ENCODE data around the gene PRKCB.
"Not testable (repeated sequence)": the region's sequence is repeated elsewhere in the genome, so short reads cannot be mapped to it uniquely, and the experiment has no call there.

Gene PRKCB

GRCh38 chr16:24073321-24073720, 237.5 kb downstream of the PRKCB start:
- in situ Hi-C loops (cut with MboI; ENCODE audit: low sequenced_read_pairs): no loop called here

- in situ Hi-C loops (cut with MboI; ENCODE audit: low sequenced_read_pairs): no loop called here
Measured at GRCh38 chr16:24074574-24074973, 238.8 kb downstream of the PRKCB start.

- in situ Hi-C loops (cut with MboI; ENCODE audit: low sequenced_read_pairs): no loop called here
Measured at GRCh38 chr16:24075302-24075701, 239.5 kb downstream of the PRKCB start.

GRCh38 chr16:24075931-24076716, 240.3 kb downstream of the PRKCB start:
- in situ Hi-C loops (cut with MboI; ENCODE audit: low sequenced_read_pairs): no loop called here

DNA sequence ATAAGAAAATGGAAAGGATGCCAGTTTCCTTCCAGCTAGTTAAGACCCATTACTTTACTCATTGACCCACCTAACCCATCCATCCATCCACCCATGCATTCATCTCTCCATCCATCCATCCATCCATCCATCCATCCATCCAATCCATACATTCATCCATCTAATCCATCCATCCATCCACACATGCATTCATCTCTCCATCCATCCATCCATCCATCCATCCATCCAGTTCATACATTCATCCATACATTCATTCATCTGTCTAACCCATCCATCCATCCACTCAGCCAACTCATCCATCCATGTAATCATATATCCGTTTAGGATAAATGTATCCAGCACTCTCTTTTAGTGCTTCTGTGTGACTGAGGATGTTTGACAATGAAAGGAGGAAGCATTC, 241.5 kb downstream of the PRKCB start:
- in situ Hi-C loops (cut with MboI; ENCODE audit: low sequenced_read_pairs): no loop called here

GRCh38 chr16:24077966-24078365, 242.2 kb downstream of the PRKCB start:
- in situ Hi-C loops (cut with MboI; ENCODE audit: low sequenced_read_pairs): no loop called here

DNA sequence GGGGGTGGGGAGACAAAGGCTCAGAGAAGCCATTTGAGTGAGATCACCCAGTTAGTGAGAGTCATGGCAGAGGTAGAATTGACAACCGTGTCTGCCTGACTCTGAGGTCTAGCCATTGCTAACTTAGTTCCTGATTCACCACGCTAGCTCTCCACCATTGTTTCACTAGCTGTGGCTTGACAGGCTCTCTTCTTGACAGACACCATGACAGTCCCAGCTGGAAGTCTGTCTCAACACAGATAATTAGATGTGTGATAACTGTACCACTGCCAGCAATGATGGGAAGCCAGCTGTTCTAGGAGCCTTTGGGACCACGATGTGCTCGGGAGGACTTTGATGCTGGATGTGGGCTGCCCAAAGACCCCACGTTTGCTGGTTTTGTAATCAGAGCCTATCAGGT, 249.9 kb downstream of the PRKCB start:
- in situ Hi-C loops (cut with MboI; ENCODE audit: low sequenced_read_pairs): no loop called here

DNA sequence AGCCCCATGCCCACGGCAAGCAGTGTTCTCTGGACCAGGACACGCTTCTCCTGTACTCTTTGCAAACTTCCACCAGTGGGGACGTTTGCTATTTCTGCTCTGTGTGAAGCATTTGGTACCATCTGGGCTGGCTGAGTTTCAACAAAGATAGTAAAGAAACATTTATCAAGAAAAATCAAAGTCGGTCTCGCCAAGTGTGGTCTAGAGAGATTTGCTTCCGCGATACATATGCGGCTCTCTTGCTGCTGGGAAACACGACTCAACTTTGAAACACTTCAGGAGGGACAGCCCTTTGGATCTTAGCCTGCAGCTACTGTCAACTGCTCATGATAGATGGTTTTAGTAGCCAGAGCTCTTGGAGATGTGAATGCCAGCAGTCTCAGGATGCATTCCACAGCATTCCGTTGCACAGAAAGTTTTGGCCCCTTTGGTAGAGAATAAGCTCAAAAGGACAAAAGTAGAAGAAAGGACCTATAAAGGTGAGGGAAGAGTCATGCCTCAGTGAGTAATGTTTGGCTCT, 252.2 kb downstream of the PRKCB start:
- in situ Hi-C loops (cut with MboI; ENCODE audit: low sequenced_read_pairs): no loop called here

GRCh38 chr16:24088767-24089166, 253.0 kb downstream of the PRKCB start:
- in situ Hi-C loops (cut with MboI; ENCODE audit: low sequenced_read_pairs): no loop called here

DNA sequence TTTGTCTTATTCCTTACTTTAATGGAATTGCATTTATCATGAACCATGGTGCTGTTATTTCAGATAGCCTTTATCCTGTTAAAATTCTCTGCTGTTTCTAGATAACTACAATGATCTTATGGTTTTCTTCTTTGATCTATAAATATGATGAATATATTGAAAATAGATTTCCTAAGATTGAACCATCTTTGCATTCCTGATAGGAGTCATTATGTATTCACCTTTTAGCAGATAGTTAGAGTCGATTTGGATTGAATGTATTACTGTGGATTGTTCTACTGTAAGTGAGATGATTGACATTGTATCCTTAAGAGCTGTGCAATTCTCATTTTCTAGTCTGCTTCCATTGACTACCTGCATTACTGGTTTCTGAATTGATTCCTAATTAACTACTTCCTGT, 255.3 kb downstream of the PRKCB start:
- in situ Hi-C loops (cut with MboI; ENCODE audit: low sequenced_read_pairs): no loop called here

- in situ Hi-C loops (cut with MboI; ENCODE audit: low sequenced_read_pairs): no loop called here
Measured at GRCh38 chr16:24093049-24093448, 257.3 kb downstream of the PRKCB start.

GRCh38 chr16:24094660-24095059, 258.9 kb downstream of the PRKCB start:
- in situ Hi-C loops (cut with MboI; ENCODE audit: low sequenced_read_pairs): no loop called here

DNA sequence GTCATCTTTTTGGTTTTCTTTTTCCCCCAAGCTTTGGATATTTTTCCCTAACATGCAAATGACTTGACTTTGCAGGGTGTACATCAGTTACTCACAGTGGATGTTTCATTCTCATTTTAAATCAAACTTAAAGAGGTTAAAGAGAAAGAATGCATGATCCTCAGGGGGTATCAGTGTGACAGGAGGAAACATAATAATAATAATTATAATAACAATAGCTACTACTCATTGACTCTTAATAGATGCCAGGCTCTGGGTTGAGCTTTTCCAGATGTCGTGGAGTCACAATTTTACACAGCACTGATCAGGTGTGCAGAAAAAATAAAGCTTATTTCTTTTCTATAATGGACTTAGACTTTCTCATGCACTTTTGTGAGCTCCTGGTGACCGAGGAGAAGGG, 263.1 kb downstream of the PRKCB start:
- in situ Hi-C loops (cut with MboI; ENCODE audit: low sequenced_read_pairs): no loop called here

DNA sequence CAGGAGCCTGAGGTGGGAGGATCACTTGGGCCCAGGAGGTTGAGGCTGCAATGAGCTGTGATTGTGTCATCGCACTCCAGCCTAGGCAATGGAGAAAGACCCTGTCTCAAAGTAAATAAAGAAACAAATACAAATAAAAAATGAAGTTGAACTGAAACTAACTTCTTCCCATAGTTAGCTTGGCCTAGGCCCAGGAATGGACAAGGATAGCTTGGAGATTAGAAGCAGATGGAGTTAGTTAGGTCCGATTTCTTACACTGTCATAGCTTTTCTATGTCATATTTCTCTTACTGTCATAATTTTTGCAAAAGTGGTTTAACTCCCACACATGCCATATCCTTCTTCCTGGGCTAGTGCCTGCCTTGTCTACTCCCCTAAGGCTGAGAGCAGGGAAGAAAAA, 265.6 kb downstream of the PRKCB start:
- in situ Hi-C loops (cut with MboI; ENCODE audit: low sequenced_read_pairs): no loop called here

- in situ Hi-C loops (cut with MboI; ENCODE audit: low sequenced_read_pairs): no loop called here
Measured at GRCh38 chr16:24102209-24102660, 266.5 kb downstream of the PRKCB start.

- in situ Hi-C loops (cut with MboI; ENCODE audit: low sequenced_read_pairs): not testable (repeated sequence)
Measured at GRCh38 chr16:24105471-24105870, 269.7 kb downstream of the PRKCB start.

DNA sequence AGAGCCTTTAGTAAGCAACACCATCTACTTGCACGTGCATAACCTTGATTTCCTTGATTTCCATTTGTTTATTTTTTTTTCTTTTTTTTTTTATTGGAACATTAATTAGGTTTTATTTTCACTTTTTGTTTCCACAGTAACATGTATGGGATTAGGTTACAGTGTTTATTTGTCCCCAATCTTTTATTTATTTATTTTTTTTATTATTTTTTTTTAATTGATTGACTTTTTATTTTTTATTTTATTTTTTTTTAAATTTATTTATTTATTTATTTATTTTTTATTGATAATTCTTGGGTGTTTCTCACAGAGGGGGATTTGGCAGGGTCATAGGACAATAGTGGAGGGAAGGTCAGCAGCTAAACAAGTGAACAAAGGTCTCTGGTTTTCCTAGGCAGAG, 272.3 kb downstream of the PRKCB start:
- in situ Hi-C loops (cut with MboI; ENCODE audit: low sequenced_read_pairs): not testable (repeated sequence)

- in situ Hi-C loops (cut with MboI; ENCODE audit: low sequenced_read_pairs): no loop called here
Measured at GRCh38 chr16:24111724-24112302, 276.0 kb downstream of the PRKCB start.

DNA sequence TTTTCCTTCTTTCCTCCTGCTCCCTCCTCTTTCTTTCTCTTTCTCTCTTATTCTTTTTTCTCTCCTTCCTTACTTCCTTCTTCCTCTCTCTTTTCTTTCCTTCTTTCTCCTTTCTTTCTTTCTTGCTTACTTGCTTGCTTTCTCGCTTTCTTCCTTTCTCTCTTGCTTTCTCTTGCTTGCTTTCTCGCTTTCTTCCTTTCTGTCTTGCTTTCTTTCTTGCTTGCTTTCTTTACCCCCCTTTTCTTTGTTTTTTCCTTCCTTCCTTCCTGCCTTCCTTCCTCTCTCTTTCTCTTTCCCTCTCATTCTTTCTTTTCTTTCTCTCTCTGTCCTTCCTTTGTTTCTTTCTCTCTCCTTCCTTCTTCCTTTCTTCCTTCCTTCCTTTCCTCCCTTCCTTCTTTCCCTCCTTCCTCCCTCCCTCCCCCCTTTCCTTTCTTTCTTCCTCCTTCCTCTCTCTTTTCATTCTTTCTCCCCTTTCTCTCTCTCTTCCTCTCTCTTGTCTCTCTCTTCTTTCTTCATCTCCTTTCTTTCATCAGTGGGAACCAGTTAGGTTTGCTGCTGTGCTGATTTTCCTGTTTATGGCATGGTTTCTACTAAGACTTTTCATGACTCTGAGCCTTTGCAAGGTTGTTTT, 277.4 kb downstream of the PRKCB start:
- in situ Hi-C loops (cut with MboI; ENCODE audit: low sequenced_read_pairs): no loop called here

- in situ Hi-C loops (cut with MboI; ENCODE audit: low sequenced_read_pairs): no loop called here
Measured at GRCh38 chr16:24114876-24115275, 279.1 kb downstream of the PRKCB start.

GRCh38 chr16:24116046-24116776, 280.4 kb downstream of the PRKCB start:
- in situ Hi-C loops (cut with MboI; ENCODE audit: low sequenced_read_pairs): no loop called here
